HG03378 (cell line): ENCODE data around the gene ETV7.

Experiments
- ATAC-seq: cut with Tn5 transposase; IDR thresholded peaks from one replicate; pipeline ENCODE4 v1.9.1; 2021; ENCODE audit warnings: mild to moderate bottlenecking, moderate library complexity; ENCODE audit not compliant: unreplicated experiment

ETV7 gene

GRCh38 chr6:36324715-36325114, 62.8 kb downstream of the ETV7 start:
- ATAC-seq = no peak

DNA sequence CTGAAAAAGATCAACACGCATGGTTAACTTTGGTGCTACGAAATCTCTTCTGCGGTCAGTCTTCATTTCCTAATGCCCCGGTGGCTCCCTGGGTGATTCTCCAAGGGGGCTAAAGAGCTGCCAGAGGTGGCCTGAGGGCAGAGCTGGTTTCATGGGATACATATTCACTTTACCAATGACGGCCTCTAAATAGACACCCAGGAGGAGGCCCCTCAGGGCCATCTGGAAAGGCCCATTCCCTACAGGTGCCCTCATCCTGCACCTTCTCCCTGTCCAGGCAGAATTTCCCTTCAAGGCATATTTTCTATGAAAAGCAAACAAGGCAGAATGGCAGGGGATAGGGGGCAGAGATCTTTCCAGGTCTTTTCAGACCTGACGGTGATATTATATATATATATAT, 63.3 kb downstream of the ETV7 start:
- no peak for ATAC-seq

- ATAC-seq = no peak
Observed at GRCh38 chr6:36323062-36323461, 64.4 kb downstream of the ETV7 start.

GRCh38 chr6:36322591-36322990, 64.9 kb downstream of the ETV7 start:
- no peak for ATAC-seq

DNA sequence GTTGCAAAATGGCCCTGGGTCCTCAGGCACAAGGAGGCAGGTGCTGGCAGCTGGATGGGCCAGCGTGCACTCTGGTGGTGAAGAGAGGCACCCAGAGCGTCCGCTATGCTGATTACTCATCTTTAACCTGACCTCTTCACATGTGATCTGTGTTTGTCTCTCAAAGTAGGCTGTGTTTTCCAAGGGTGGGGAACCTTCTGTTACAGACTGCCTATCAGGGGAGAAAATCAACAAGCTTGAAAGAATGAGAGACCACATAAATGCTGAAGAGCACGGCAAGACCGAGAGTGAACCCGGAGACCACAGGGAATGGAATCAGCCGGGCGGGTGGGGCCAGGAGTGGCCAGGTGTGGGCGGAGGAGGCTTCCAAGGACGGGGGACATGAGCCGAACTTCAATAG, 67.0 kb downstream of the ETV7 start:
- ATAC-seq = no peak

DNA sequence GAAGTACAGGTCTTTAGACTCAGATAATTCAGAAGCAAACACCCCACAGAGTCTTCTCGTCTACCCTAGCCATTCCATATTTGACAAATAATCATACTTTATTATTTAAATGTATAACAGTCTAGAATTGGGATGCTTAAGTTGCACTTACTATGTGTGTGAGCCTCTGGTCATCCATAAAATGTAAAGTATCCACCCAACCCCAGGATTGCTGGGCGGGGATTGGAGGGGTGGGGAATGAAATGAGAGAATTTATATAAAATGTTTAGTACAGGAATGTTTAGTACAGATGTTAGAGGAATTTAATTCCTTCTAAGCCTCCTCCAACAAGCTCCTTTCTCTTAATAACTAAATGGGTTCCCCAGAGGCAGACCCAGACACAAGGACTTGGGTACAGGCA, 67.6 kb downstream of the ETV7 start:
- no peak for ATAC-seq

GRCh38 chr6:36319436-36319762, 68.1 kb downstream of the ETV7 start:
- no peak for ATAC-seq

GRCh38 chr6:36318690-36319435, 68.6 kb downstream of the ETV7 start:
- no peak for ATAC-seq

GRCh38 chr6:36317623-36318022, 69.8 kb downstream of the ETV7 start:
- ATAC-seq = no peak
